ENCODE measurements around the gene BCAP29.
A peak's percentile ranks its signal among the peaks of the same experiment; 100 is the strongest.
"Not testable (repeated sequence)": the region's sequence is repeated elsewhere in the genome, so short reads cannot be mapped to it uniquely, and the experiment has no call there.

The BCAP29 gene, protein sequence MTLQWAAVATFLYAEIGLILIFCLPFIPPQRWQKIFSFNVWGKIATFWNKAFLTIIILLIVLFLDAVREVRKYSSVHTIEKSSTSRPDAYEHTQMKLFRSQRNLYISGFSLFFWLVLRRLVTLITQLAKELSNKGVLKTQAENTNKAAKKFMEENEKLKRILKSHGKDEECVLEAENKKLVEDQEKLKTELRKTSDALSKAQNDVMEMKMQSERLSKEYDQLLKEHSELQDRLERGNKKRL

DNA sequence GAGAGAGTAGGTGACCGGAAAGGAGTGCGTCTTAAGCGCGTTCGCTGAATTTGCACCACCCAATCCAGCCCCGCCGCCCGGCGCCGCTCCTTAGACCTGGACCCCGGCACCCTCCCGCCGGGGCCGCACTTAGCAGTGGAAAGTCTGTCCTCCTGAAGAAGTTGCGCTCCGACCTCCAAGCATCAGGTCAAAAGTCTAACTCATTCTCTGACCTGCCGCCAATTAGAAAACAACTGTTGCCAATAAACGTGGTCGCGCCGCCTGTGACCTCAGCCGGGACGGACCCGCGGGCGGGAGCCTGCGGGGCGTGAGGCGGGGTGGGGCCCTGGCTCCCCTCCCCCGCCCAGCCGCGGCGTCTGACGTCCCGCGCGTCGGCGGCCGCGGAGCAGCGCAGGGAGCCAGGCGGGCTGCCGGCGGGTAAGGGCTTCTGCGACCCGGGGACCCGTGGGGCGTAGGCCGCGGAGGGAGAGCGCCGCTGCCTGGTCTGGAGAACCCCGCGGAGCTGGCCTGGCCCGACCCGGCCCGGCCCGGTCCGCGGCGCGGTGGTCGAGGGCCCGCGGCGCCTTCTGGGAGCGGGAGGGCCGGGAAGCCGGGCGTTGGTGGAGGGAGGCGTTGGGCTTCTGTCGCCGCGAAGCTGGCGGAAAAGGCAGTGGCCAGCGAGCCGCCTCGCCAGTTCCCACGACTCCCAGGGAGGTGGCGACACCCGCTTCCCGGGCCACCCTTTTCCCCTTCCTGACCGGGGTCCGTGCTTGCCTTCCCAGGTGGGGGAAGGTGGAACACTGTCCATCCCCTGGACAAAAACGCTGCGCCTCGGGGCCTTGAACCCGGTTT is at the start of gene BCAP29:
Gene BCAP29 (plus strand): TSS at position 362 of the 831 bp plus-strand sequence. CDS start 527 bp downstream, outside the sequence.
- peak; percentile 38 for DNase-seq

DNA sequence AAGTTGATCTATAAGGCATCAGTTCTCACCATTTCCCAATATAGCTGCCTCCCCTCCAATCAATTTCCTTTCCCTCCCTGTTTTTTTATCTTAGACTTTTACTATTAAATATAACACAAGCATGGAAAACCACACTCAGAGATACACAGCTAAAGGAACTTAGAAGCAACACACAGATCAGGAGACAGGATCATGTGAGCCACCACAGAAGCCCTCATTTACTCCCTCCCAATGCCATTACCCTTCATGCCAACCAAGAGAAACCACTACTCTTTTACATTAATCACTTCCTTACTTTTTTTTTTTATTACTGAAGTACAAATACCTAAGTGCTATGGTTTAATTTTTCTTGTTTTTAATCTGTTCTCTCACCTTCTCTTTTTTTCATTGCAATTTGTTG is 49.3 kb upstream of the BCAP29 start:
- no peak for DNase-seq

DNA sequence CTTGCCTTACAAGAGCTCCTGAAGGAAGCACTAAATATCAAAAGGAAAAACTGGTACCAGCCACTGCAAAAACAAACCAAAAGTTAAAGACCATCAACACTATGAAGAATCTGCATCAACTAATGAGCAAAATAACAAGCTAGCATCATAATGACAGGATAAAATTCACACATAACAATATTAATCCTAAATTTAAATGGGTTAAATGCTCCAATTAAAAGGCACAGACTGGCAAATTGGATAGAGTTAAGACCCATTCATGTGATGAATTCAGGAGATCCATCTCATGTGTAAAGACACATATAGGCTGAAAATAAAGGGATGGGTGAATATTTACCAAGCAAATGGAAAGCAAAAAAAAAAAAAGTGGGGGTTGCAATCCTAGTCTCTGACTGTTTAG is 45.9 kb upstream of the BCAP29 start:
- no peak for DNase-seq

DNA sequence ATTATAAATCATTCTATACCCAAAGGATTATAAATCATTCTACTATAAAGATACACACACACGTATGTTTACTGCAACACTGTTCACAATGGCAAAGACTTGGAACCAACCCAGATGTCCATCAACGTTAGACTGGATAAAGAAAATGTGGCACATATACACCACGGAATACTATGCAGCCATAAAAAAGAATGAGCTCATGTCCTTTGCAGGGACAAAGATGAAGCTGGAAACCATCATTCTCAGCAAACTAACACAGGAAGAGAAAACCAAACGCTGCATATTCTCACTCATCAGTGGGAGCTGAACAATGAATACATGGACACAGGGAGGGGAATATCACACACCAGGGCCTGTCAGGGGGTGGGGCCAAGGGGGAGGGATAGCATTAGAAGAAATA is 42.8 kb upstream of the BCAP29 start:
- not testable (repeated sequence) for DNase-seq

DNA sequence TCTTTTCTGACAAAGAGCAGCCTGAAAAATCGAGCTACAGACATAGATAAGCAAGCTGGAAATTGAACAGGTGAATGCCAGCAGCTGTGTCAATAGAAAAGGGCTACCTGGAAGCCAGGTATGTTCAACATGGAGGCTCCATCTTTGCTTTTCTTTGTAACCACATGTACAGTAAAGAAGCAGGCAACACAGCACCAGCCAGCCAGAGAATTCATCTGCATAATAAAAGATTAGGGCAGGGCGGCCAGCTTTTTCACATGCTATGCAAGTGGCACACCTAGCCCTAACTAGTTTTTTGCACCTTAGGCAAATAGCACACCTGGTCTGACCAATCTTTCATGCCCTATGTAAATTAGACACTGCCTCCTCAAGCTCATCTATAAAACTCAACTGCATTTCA is 42.0 kb upstream of the BCAP29 start:
- DNase-seq: peak; percentile 95

DNA sequence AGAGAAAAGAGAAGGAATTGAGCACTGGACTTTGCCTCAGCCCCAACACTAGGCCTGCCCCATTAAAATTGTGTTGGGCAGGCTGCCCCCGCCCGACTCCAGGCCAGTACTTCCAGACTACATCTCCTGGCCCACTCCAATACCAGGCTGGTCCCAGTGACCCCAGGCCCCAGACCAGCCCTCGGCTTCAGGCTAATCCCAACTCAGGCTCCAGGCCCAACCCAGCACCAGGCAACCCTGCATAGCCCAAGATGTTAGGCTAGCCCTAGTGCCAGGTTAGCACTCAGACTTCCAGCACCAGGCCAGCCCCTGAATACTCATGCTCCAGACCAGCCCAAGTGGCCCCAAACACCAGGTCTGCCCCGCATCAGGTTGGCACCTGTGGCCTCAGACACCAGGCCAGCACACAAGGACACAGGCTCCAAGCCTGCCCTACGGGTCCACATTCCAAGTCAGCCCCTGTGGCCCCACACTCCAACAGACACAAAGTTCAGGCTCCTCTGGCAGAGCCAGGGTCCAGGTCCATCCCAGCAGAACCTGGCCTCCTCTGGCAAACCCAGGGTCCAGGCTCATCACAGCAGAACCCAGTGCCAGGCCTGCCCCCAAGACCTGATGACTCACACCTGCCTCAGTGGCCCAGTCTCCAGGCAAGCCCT is 36.6 kb upstream of the BCAP29 start:
- DNase-seq: no peak

DNA sequence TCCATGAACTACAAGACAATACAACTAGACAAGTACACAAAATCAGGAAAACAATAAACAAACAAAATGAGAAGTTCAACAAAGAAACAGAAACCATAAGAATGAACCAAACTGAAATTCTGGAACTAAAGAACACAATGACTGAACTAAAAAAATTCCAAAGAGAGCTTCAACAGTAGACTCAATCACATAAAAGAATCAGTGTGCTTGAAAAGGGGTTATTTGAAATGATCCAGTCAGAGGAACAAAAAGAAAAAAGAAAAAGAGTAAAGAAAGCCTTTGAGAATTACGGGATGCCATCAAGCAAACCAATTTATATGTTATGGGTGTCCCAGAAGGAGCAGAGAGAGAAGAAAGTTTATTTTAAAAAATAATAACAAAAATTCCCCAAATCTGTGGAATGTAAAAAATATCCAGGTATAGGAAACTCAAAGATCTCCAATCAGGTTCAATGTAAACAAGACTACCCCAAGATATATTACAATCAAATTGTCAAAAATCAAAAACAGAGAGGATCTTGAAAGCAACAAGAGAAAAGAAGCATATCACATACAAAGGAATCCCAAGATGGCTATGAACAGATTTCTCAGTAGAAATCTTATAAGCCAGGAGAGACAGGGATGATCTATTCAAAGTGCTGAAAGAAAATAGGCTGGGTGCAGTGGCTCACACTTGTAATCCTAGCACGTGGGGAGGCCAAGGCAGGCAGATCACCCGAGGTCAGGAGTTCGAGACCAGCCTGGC is 35.0 kb upstream of the BCAP29 start:
- no peak for DNase-seq

DNA sequence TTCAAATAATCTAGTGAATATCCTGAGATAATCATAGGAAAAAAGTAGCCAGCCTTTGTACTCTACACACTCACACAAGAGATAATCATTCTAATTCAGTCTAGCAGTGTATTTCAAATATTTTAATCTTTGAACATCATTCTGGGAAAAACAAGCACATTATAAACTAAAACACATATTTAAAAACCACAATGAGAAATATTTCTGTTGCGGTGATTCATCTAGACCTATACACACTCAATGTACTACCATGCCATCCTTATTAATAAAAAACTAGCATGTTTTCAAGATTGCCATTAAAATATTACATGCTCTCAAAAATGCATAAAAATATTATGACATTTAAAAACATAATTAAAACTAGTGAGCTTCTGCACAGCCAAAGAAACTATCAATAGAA is 28.1 kb upstream of the BCAP29 start:
- no peak for DNase-seq

DNA sequence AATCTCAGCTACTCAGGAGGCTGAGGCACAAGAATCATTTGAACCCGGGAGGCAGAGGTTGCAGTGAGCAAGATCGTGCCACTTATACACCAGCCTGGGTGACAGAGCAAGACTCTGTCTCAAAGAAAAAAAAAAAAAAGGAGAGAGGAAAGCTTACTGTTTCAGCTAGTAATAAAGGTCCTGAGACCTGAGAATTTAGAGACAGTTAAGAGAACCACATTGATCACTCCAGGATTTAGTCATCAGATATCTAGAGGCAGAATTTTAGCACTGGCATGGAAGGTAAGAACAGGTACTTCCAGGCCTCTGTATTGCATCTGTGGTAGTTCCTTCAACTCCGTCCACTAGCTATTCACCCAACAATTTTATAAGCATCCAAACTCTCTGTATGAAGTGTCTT is 24.2 kb upstream of the BCAP29 start:
- DNase-seq: no peak

DNA sequence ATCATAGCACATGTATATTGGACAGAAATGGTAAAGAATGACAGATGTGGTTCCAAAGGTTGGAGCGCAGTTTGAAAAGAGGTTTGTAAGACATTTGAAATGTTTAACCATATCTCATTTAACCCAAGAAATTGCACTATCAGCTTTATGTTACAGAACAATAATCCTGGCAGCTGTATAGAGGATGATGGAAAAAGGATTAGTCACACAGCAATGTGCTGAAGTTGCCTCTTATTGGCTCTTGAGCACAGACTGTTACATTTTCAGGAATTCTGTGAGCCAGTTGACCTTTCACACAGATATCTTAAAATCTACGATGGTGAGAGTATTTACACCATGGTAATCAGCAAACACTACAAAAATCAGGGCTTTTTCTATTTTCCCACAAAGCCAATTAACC is 20.2 kb upstream of the BCAP29 start:
- DNase-seq: no peak

DNA sequence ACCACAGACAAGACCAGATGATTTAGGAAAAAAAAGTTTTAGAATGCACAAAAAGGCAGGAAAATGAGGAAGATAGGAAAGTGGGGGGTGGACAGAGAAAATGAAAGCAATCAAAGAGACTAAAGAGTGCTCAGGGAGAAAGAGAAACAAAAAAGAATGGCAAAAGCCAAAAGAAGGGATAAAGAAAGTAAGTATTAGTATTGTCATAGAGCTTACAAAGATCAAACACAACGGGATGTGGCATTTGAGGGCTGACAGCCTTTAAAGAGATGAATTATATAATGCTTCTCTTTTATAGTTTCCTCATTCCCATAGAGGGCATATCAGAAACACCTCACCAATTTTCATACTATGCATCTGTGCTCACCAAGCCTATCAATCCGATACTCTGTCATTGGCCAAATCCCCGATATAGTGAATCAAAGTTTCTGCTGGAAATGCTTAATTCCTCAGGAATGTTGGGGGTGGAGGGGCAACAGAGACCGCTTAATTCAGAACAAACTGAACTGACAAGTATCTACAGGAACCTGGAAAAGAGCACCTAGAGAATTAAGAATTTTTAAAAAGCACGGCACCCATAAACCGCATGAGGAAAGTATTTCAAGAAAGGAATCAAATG is 19.0 kb upstream of the BCAP29 start:
- no peak for DNase-seq

DNA sequence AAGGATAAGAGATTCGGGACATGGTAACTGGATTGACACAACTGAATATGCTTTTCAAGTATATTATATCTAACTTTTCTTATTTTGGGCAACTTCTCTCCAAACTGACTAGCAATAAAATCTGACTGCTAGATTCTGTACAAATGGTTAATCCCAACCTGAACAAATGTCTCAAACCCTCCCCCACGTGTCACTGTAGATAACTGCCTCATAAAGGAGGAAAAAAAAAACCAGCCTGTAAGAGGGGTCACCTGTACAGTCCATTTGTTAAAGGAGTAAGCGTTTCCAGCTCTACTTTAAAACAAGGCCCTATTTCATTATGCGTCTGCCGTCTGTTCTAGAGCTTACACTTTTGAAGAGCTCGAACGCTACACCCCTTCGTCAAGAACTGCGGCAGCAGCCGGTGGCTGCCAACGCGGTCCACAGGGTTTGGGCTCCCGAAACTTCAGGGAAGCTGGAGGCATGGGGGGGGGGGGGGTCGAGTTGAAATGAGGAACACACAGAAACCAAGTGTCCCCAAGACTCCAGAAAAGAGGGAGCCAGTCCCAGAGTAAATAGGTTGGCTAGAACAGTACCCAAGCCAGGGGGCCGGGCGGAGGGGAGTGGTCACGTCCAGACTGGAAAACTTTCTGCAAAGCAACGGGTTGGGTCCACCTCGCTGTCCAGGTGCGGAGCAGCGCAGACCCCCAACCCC is 16.8 kb upstream of the BCAP29 start:
- no peak for DNase-seq

DNA sequence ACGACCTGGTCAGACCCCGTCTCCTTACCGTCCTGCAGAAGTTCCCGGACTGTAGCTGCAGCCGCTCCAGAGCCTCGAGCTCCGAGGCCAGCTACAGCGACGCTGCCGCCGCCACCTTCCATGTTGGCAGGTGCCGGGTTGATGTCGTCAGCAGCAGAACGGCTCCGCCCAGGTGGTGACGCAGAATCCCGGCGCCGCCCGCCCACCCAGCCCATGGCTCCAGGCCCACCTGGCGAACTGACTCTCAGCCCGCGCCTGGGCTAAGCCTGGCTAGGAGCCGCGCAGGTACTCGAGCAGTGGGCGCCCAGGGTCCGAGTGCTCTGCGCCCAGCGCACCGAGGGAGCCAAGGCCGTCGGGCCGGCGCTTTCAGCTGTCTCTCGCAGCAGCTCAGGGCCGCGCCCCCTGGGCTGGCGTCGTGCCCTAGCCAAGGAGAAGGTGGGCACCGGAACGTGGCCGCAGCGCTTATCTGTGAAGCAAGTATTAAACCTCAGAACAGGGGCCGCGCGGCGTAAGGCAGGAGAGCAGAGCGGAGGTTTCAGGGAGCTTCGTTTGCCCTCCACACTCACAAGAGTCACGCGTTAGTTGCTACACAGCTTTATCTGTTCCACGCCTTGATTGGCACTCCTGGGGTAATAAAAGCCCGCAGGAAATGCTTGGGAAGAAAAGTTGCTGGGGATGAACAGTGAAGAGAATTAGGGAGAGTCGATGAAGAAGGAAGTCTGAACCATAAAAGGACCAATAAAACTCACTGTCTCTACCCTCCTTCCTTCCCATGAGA is 16.1 kb upstream of the BCAP29 start, which contains the start of the genes COG5 and DUS4L:
Gene COG5 (minus strand): TSS at position 146 of the 778 bp plus-strand sequence. CDS start 24 bp downstream, at position 122.
Gene DUS4L (plus strand): TSS at position 197 of the 778 bp plus-strand sequence. CDS start 3,100 bp downstream, outside the sequence.
- DNase-seq: peak; percentile 48

DNA sequence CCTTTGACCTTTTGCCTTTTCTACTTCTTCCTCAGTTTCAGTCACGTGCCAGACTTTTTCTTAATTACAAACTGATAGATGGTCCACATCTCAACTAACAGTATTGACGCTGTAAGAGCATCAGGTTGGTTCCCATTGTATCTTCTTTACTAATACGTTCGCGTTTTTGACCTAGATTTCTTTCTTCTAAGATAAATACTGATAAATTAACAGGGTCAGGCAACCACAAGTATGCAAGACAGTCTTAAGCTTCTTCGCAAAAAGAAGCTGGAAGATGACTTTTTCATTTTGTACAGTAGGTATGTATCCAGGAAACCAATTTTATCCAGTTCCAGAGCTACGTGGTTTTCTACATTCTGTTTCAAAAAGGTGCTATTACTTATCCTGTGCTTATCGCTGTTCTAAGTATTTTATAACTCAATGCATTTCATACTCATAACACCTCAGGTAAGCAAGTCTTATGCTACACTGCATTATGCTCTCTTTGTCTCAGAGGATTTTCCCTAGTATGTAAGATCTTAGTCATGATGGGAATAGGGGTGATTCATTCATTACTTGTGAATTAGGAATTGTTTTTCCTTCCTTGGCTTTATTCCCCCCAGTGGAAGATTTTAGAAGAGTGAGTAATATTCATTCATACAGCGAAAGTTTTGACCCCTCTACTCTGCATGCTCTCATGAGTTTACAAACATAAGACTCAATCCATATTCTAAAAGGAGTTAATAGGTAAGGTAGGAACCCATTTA is 15.3 kb upstream of the BCAP29 start:
- DNase-seq: no peak

DNA sequence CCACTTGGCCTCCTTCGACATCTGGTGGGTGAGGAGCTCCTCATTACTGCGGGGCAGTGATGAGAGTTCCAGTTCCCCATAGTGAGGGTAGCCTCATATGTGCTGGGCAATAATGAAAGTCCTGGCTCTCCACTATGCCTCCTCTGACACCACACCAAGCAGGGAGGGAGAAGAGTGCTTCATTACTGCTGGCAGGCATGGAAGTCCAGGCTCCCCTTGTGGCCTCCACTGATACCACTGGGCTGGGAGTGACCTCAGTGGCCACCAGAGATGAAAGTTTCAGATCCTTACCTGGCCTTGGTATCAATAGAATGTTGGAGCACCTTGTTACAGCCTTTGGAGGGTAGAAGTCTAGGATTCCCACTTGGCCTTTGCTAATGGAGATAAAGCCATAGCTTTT is 9.7 kb upstream of the BCAP29 start:
- DNase-seq: no peak

DNA sequence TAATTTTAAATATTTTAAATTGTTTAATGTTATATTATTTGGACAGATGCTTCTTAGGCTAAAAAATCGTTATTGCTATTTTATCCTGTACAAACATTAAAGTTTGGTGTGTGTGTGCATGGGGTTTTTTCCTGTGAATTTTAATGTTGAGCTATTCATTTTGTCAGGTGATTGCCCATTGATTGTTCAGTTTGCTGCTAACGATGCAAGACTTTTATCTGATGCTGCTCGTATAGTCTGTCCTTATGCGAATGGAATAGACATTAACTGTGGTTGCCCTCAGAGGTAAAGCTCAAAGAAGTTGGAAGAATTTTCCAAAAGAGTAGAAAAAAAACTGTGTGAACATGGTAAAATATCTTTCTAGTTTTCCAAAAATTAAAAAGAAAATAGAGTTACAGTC is 6.5 kb upstream of the BCAP29 start:
- no peak for DNase-seq

DNA sequence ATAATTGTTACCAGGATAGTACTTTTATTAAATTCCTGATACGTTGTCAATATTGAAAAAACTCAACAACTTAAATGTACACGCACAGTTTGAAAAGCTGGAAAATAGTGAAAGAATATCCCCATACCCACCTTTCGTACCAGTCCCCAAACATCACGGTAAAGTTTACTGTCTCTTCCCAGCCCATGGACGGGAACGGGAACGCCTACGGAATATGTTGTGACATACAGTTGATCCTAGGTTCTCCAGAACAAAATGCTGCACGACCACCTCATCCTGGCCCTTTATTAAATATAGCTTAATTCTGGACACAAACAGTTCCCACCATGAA is 527 bp upstream of the BCAP29 start:
- DNase-seq: no peak

DNA sequence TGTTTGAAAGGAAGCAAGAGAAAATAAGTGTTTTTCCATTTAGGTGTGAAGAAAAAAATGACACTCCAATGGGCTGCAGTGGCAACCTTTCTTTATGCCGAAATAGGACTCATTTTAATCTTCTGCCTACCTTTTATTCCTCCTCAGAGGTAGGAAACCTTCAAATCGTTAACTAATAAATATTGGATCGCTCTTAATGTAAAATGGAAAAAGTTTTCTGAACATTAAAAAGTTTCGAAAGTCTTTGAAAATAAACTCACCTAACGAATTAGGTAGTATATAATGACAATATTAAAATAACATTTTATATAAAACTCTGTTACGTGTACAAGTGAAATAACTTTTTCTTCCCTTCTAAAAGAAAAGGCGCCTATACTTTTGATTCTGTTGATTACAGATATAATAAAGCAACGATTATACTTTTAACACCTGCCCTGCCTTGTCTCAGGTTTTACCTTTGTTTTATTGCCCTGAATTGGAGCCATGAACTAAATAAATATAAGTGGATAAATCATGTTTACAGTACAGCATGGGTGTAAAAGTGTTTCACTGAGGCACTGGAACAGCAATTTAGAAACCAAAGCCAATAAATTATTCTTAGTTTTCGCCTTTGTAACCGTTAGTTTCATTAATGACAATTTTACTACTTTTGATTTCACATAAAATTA is 804 bp downstream of the BCAP29 start:
- no peak for DNase-seq

DNA sequence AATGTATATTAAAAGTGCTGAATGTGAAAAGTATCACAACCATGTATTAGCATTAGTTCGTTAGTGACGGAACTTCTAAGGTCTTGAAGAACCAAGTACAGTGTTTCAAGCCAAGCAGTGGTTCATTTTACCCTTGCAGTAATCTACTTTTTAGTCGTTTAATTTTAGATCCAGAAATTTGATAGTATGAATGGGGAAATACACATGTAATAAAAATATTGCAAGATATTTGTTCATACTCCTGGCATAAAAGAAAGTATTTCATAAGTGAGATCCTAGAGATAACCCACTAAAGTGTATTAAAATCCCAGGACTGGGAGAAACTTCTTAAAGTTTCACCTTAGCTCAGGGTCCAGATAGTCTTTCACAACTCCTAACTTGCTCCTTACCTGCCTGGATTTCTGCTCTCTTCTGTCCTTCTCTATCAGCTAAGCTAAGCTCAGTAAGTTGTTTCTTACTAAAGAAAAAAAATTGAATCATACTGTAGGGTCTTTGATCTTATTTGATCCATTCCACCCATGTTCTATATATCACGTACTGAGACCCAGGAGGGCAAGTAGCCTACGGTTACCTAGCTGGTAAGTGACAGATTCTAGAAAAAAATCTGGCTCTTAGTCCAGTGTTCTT is 1.5 kb downstream of the BCAP29 start:
- DNase-seq: no peak

Measured in DMS153 (cell line).